ENCODE measurements around the gene LDLRAD4.

The LDLRAD4 gene

DNA sequence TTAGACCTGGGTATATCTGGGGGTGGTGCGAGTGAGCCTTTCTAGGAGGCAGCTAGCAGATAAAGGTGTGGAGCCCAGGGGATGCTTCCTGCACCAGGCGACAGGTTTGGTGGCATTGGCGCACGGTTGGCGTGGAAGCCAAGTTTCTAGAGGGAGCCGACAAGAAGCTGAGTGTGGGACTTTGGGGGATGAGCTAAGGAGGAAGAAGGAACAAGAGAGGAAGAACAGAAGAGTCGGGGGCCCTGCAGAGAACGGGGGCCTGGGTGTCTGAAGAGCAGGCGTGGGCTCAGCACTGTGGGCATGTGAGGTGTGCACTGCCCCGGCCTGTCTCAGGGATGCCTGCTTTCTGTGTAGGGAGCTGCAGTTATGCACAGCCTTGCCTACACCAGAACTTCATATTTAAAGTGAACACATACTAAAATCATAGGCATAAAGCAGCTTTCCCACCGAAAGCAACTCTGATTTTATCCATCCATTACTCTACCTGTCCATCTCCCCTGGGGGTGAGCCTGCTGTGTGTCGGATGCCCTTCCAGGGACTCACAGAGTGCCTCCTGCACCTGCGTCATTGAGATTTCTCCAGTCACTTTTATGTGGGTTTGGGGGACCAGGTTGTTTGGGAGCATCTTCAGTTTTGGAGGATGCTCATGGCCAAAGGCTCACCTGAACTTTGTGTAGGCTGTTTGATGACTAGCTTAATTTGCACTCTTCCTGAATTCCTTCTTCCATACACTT is 149.7 kb downstream of the LDLRAD4 start:
- no peak overlapping the region for H3K4me3 ChIP-seq (ENCODE audit: low read depth, low read length)
- DNase-seq (ENCODE audit: low read depth): no peak
- TF ChIP-seq, protein P1, sequence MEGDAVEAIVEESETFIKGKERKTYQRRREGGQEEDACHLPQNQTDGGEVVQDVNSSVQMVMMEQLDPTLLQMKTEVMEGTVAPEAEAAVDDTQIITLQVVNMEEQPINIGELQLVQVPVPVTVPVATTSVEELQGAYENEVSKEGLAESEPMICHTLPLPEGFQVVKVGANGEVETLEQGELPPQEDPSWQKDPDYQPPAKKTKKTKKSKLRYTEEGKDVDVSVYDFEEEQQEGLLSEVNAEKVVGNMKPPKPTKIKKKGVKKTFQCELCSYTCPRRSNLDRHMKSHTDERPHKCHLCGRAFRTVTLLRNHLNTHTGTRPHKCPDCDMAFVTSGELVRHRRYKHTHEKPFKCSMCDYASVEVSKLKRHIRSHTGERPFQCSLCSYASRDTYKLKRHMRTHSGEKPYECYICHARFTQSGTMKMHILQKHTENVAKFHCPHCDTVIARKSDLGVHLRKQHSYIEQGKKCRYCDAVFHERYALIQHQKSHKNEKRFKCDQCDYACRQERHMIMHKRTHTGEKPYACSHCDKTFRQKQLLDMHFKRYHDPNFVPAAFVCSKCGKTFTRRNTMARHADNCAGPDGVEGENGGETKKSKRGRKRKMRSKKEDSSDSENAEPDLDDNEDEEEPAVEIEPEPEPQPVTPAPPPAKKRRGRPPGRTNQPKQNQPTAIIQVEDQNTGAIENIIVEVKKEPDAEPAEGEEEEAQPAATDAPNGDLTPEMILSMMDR (conservative IDR thresholded peaks at IDR 0.05; ENCODE audit: low read depth, low read length): no peak

DNA sequence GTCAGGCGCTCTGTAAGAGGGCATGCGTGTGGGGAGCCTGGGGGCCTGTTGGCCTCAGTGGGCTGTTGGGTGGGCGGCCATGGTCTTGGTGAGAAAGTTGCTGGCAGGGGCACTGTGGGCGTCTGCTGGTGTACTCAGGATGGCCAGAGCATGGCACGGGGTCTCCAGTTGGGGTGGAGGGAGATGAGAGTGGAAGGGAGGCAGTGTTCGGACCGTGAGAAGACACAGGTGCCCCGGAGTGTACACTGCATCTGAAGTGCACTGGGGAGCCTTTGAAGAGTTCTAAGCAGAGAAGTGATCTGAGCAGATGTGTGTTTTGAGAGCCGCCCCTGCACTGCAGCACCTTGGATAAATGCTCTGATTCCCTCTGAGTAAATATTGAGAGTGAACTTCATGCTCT is 150.8 kb downstream of the LDLRAD4 start:
- TF ChIP-seq, protein P1 (conservative IDR thresholded peaks at IDR 0.05; ENCODE audit: low read depth, low read length): no peak
- H3K4me3 ChIP-seq (ENCODE audit: low read depth, low read length): no peak overlapping the region
- no peak for DNase-seq (ENCODE audit: low read depth)

DNA sequence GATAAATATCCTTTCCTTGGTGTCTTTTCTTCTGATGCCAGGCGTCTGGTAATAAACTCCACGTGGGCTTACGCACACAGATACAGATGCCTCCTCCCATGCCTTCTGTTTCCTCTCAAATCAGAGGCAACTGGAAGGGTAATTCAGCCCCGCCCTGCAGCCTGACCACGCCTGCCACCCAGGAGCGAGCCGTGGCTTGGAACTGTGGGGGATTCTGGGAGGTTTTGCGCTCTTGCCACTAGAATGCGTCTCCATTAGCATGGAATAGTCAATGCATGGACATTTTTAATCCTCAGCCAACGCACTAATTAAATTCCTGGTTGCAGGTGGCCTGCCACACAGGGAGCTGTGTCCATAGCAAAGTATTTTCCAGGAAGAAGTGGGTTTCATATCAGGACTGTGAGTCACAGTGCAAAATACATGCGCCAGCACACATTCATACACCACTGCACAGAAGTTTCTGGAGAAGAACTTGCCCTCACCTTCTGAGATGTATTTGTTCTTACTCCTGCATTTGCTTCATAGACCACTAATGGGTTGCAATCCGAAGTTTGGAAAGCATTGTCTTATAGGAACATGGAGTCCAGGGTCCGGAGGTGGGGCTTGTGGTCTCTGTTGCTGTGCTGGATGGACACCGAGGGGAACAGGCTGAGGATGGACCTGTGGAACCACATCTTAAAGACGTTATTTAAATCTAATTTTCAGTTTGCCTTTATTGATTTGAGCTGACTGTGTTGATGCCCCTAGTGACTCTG is 151.4 kb downstream of the LDLRAD4 start:
- no peak overlapping the region for H3K4me3 ChIP-seq (ENCODE audit: low read depth, low read length)
- DNase-seq (ENCODE audit: low read depth): peak; percentile 20
- TF ChIP-seq, protein P1 (conservative IDR thresholded peaks at IDR 0.05; ENCODE audit: low read depth, low read length): no peak

DNA sequence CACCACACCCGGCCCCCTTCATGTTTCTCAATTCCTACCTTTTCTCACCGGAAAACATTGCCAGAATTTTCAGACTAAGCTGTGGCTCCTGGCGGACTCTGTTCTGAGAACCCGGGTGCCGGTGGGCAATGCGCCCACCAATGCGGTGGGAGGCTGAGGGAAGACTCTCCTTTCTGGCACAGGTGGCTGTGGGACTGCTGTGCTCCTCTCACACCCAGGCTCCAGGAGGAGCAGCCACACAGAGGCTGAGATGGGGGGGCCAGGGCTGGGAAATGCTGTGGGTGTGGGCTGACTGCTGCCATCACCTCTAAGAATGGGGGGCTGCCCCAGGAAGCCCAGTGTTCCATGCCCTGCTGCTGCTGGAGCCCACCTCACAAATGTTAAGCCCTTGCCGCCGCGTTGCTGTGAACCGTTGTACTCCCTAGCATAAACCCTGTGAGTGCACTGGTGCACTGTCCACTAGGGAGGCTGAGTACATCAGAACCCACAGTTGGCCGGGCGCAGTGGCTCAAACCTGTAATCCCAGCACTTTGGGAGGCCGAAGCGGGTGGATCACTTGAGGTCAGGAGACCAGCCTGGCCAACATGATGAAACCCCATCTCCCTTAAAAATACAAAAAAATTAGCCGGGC is 152.6 kb downstream of the LDLRAD4 start:
- DNase-seq (ENCODE audit: low read depth): no peak
- TF ChIP-seq, protein P1 (conservative IDR thresholded peaks at IDR 0.05; ENCODE audit: low read depth, low read length): no peak
- H3K4me3 ChIP-seq (ENCODE audit: low read depth, low read length): no peak overlapping the region

DNA sequence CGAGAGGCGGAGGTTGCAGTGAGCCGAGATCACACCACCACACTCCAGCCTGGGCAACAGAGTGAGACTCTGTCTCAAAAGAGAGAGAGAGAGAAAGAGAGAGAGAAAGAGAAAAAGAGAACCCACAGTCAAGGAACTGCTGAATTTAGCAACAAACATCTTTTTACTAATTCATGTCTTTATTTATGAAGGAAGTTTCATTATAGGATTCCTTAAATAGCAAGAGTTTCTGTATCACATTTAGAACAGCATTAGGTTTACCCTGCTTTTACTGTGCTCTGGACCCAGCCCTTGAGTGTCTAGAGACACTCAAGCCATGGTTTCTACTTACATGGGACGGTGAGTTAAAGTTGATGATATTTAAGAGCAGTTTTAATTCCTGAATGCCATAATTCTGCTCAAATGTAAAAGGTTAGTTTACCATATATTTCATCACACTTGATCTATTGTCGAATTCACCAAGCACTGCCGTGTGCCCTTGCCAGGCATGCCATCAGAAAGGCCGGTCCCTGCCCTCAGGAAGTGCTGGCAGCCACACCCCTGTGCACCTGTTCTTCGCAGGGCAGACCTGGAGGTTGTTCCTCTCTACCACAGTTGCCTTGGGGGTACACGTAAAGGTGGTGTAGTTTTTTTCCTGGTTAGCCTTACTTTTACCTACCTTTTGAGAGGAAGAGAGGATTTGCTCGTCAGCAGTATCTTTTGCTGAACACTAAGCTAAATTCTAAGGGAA is 153.3 kb downstream of the LDLRAD4 start:
- no peak overlapping the region for H3K4me3 ChIP-seq (ENCODE audit: low read depth, low read length)
- DNase-seq (ENCODE audit: low read depth): no peak
- TF ChIP-seq, protein P1 (conservative IDR thresholded peaks at IDR 0.05; ENCODE audit: low read depth, low read length): no peak

DNA sequence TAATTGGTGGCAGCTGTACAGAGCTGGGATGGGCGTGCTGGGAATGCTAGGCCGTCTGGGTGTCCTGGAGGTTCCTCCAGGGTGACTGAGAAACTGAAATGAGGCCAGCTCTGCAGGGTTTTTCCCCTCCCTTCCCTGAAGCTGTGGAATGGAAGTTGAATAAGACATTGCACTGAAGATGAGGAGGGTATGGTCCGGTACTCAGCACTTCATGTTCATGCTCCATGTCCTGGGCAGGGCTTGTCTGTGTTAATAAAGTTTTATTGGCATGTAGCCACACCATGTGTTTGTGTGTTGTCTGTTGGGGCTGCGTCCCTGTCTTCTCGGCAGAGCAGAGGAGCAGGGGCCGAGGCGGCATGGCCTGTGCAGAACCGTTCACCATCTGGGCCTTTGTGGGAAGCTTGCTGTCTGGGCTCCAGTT is 154.0 kb downstream of the LDLRAD4 start:
- H3K4me3 ChIP-seq (ENCODE audit: low read depth, low read length): no peak overlapping the region
- TF ChIP-seq, protein P1 (conservative IDR thresholded peaks at IDR 0.05; ENCODE audit: low read depth, low read length): no peak
- DNase-seq (ENCODE audit: low read depth): no peak
